ENCODE measurements around the gene GLT8D2.

Gene GLT8D2

GRCh38 chr12:104056419-104056972 is 6.5 kb upstream of the GLT8D2 start:
- DNase-seq (ENCODE audit: low read depth): no peak
- no peak overlapping the region for H3K4me3 ChIP-seq (ENCODE audit: low read depth, low read length)
- TF ChIP-seq, protein P1, sequence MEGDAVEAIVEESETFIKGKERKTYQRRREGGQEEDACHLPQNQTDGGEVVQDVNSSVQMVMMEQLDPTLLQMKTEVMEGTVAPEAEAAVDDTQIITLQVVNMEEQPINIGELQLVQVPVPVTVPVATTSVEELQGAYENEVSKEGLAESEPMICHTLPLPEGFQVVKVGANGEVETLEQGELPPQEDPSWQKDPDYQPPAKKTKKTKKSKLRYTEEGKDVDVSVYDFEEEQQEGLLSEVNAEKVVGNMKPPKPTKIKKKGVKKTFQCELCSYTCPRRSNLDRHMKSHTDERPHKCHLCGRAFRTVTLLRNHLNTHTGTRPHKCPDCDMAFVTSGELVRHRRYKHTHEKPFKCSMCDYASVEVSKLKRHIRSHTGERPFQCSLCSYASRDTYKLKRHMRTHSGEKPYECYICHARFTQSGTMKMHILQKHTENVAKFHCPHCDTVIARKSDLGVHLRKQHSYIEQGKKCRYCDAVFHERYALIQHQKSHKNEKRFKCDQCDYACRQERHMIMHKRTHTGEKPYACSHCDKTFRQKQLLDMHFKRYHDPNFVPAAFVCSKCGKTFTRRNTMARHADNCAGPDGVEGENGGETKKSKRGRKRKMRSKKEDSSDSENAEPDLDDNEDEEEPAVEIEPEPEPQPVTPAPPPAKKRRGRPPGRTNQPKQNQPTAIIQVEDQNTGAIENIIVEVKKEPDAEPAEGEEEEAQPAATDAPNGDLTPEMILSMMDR (IDR thresholded peaks at IDR 0.05; ENCODE audit: low read depth, low read length, missing control alignments): no peak
- in situ Hi-C loops (cut with HindIII; ENCODE audit: low sequenced_read_pairs): no loop called here

DNA sequence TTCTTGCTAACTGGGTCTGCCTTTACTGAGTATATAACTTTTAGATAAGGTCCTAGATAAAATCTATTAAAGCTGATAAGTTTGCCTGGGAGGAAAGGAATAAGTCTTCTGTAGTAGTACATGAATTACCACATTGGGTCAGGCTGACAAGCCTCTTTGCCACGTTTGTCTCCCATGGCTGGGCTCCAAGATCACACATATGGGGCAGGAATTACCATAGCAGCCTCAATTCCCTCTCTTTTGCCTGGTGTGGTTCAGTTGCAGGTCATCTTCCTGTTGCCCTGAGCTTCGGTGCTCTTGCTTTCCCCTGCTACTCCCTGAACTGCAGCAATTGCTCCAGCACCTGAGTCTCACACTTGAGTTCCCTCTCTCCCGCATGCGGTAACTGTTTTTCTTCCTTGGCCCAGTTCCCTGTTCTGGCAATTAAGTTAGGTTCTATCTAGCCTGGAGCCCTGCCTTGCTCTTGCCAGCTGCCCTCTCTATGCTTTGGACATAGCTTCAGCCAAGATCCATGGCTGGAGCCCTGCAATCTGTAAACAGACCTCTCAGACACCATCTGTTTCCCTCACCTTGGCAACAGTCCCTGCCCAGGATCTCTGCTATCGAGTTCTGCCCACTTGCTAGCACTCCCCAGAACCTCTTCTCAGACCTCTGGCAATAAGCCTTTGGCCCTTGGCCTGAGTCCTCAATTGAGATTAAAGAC is 5.8 kb upstream of the GLT8D2 start:
- TF ChIP-seq, protein P1 (IDR thresholded peaks at IDR 0.05; ENCODE audit: low read depth, low read length, missing control alignments): no peak
- no peak overlapping the region for H3K4me3 ChIP-seq (ENCODE audit: low read depth, low read length)
- in situ Hi-C loops (cut with HindIII; ENCODE audit: low sequenced_read_pairs): no loop called here
- no peak for DNase-seq (ENCODE audit: low read depth)

GRCh38 chr12:104054681-104055346 is 4.8 kb upstream of the GLT8D2 start:
- in situ Hi-C loops (cut with HindIII; ENCODE audit: low sequenced_read_pairs): no loop called here
- no peak overlapping the region for H3K4me3 ChIP-seq (ENCODE audit: low read depth, low read length)
- no peak for DNase-seq (ENCODE audit: low read depth)
- TF ChIP-seq, protein P1 (IDR thresholded peaks at IDR 0.05; ENCODE audit: low read depth, low read length, missing control alignments): no peak

DNA sequence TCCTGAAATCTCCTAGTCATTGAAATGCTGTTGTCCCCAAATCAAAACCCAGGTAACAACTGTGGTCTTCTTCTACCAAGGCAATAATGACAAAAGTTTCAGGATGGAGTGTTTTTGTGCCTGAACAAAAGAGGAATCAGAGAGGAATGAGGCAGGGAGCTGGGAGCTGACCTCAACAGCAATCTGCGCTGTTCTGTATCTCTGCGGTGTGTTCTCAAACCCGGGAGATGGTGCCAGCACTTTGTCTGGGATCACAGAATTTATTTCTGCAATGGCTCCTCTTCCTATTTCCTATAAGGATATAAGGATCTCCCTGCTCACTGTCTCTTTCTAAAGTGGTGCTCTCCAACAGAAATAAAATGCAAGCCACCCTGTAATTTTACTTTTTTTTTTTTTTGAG is 449 bp upstream of the GLT8D2 start:
- in situ Hi-C loops (cut with HindIII; ENCODE audit: low sequenced_read_pairs): no loop called here
- TF ChIP-seq, protein P1 (IDR thresholded peaks at IDR 0.05; ENCODE audit: low read depth, low read length, missing control alignments): no peak
- H3K4me3 ChIP-seq (ENCODE audit: low read depth, low read length): peak overlapping the region; percentile 55
- DNase-seq (ENCODE audit: low read depth): no peak

- DNase-seq (ENCODE audit: low read depth): no peak
- TF ChIP-seq, protein P1 (IDR thresholded peaks at IDR 0.05; ENCODE audit: low read depth, low read length, missing control alignments): no peak
- H3K4me3 ChIP-seq (ENCODE audit: low read depth, low read length): peak overlapping the region; percentile 55
- in situ Hi-C loops (cut with HindIII; ENCODE audit: low sequenced_read_pairs): no loop called here
Observed at GRCh38 chr12:104049278-104049902, 597 bp downstream of the GLT8D2 start.

- in situ Hi-C loops (cut with HindIII; ENCODE audit: low sequenced_read_pairs): no loop called here
- peak overlapping the region; percentile 55 for H3K4me3 ChIP-seq (ENCODE audit: low read depth, low read length)
- TF ChIP-seq, protein P1 (IDR thresholded peaks at IDR 0.05; ENCODE audit: low read depth, low read length, missing control alignments): no peak
- DNase-seq (ENCODE audit: low read depth): no peak
Observed at GRCh38 chr12:104048811-104049210, 1.2 kb downstream of the GLT8D2 start.

Data from astrocyte of the cerebellum (primary cell).